H1 (cell line): ENCODE measurements around the gene AFF1. TPM values are rescaled to one million over a fixed set of nuclear protein-coding genes. Genes with fewer than 3 reads are reported as not detected.

Source experiments
- CBX5 ChIP-seq: fragments of 300-800, 300-1000 bp; sonication (generic); IDR thresholded peaks from 2 replicates; pipeline ENCODE4 v1.7.1; 2016; ENCODE audit warnings: antibody characterized with exemption, low read length, low read depth
- CTCF ChIP-seq, 3 experiments: IDR thresholded peaks; 1 replicate in 2 of 3; 2 replicates in 1 of 3; pipeline versions ENCODE4 v1.5.1 to v1.6.1; 2011; ENCODE audit warnings: low read length in 3 of 3, mild to moderate bottlenecking in 3 of 3, inconsistent platforms in 2 of 3, low read depth in 1 of 3, moderate library complexity in 1 of 3; ENCODE audit not compliant: insufficient read depth in 1 of 3; ENCODE audit errors: control extremely low read depth in 1 of 3
- EZH2 ChIP-seq: fragments of 200-600 bp; sonication (generic); IDR thresholded peaks from 2 replicates; pipeline ENCODE4 v1.7.1; 2012; ENCODE audit warnings: low read depth, mild to moderate bottlenecking, moderate library complexity, low read length, inconsistent platforms; ENCODE audit not compliant: severe bottlenecking
- GTF2F1 ChIP-seq: IDR thresholded peaks from 2 replicates; pipeline ENCODE4 v1.6.1; 2012; ENCODE audit warnings: low read depth, low read length, improper control_type of control experiment, borderline replicate concordance
- KDM5A ChIP-seq: fragments of 200-600 bp; IDR thresholded peaks from 2 replicates; pipeline ENCODE4 v1.7.1; 2012; ENCODE audit warnings: mild to moderate bottlenecking, low read length, inconsistent platforms, mixed read lengths
- NRF1 ChIP-seq: IDR thresholded peaks from 2 replicates; pipeline ENCODE4 v1.6.1; 2011; ENCODE audit warnings: mild to moderate bottlenecking, low read depth, low read length, improper control_type of control experiment
- RFX5 ChIP-seq: IDR thresholded peaks from 2 replicates; pipeline ENCODE4 v1.6.1; 2011; ENCODE audit warnings: low read depth, low read length, improper control_type of control experiment, borderline replicate concordance
- SIN3A ChIP-seq, 2 experiments: IDR thresholded peaks in 1 of 2; conservative IDR thresholded peaks in 1 of 2; 2 replicates each; pipeline ENCODE4 v1.6.1; 2011 to 2012; ENCODE audit warnings: low read length in 2 of 2, improper control_type of control experiment in 1 of 2, low read depth in 1 of 2, mild to moderate bottlenecking in 1 of 2
- SP4 ChIP-seq: IDR thresholded peaks from 2 replicates; pipeline ENCODE4 v1.6.1; 2012; ENCODE audit warnings: low read length, inconsistent platforms
- ZNF274 ChIP-seq: IDR thresholded peaks from 2 replicates; pipeline ENCODE4 v1.7.0; 2012; ENCODE audit warnings: low read length, borderline replicate concordance; ENCODE audit errors: extremely low read depth
- polyA plus RNA-seq, 7 experiments: library from polyadenylated mRNA; depleted of rRNA in 3 of 7; stranded (reverse) in 5 of 7; unstranded in 2 of 7; fragments of >200 nt in 5 of 7; fragments of 200-250 nt in 2 of 7; gene quantifications; 1 replicate in 5 of 7; 2 replicates in 1 of 7; 4 replicates in 1 of 7; pipeline versions ENCODE4 v1.2.1 to v1.2.3, GENCODE V29; 2011 to 2013; ENCODE audit warnings: missing spikeins in 2 of 7, mixed read lengths in 2 of 7
- total RNA-seq: library from RNA; stranded (reverse); fragmentation: NEBNext Ultra II Directional; extraction: Animal tissue kit (Norgen Biotek cat#: 25700); gene quantifications from 2 replicates; pipeline ENCODE4 v1.2.1, GENCODE V29; 2021

Gene AFF1
- total and polyA plus RNA-seq, 2 of the 8 experiments (the other 6 are each of a cell fraction or from before 2014, with no cell fraction given) = 14.8 to 85.5 TPM

- TF ChIP-seq GTF2F1 (no peak), ZNF274 (no peak), RFX5 (no peak), CTCF (IDR thresholded peaks at IDR 0.05; ENCODE audit: control extremely low read depth in 1 of 3, insufficient read depth in 1 of 3, low read depth in 1 of 3, low read length in 3 of 3) (no peak), CBX5 (no peak), EZH2 (no peak), SIN3A (conservative IDR thresholded peaks at IDR 0.05 in 1 of 2, IDR thresholded peaks at IDR 0.05 in 1 of 2; ENCODE audit: low read depth in 1 of 2, low read length in 2 of 2) (no peak), SP4 (no peak), NRF1 (no peak), KDM5A (no peak)
Observed at GRCh38 chr4:86970447-86971354, 35.9 kb downstream of the AFF1 start (continued).
